SK-N-MC (cell line): ENCODE results near the gene CXCL8.

Experiments
- EZH2 ChIP-seq: fragments of 200-600 bp; sonication (generic); IDR thresholded peaks from one replicate; pipeline ENCODE4 v1.6.1; 2017; ENCODE audit warnings: antibody characterized with exemption
- FOXP2 ChIP-seq: optimal IDR thresholded peaks from 2 replicates; pipeline ENCODE3; 2011; ENCODE audit warnings: mild to moderate bottlenecking, moderate library complexity; ENCODE audit not compliant: insufficient read depth; ENCODE audit errors: extremely low read length, control extremely low read depth
- POLR2AphosphoS5 ChIP-seq: IDR thresholded peaks from 2 replicates; pipeline ENCODE4 v1.6.1; 2012; ENCODE audit warnings: mild to moderate bottlenecking, low read depth, low read length, borderline replicate concordance

DNA sequence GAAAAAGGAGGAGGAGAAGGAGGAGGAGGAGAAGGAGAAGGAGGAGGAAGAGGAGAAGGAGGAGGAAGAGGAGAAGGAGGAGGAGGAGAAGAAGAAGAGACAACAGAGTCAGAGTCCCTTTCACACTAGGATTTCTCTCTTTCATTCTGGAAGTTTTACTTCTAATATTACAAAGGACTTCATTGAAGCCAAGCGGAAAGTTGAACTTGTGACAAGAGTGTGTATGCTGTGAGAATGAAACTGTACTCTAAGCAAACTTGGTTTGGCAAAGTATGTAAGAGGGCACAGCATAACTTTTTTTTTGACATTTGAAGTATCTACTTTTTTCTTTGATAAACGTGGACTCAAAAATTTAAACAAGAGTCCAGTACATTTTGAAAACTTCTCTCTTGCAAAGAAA, 48.0 kb downstream of the CXCL8 start:
- TF ChIP-seq POLR2AphosphoS5 (no peak), EZH2 (no peak), FOXP2 (no peak)
